Measurements from ENCODE around the gene TIGD2.

GRCh38 chr4:89119836-89120235, 8.5 kb downstream of the TIGD2 start:
- TF ChIP-seq CTCF (IDR thresholded peaks at IDR 0.05) (no peak), POLR2A (IDR thresholded peaks at IDR 0.05) (no peak)
